ENCODE results near the gene HEMK1.

- TF ChIP-seq, protein P1, sequence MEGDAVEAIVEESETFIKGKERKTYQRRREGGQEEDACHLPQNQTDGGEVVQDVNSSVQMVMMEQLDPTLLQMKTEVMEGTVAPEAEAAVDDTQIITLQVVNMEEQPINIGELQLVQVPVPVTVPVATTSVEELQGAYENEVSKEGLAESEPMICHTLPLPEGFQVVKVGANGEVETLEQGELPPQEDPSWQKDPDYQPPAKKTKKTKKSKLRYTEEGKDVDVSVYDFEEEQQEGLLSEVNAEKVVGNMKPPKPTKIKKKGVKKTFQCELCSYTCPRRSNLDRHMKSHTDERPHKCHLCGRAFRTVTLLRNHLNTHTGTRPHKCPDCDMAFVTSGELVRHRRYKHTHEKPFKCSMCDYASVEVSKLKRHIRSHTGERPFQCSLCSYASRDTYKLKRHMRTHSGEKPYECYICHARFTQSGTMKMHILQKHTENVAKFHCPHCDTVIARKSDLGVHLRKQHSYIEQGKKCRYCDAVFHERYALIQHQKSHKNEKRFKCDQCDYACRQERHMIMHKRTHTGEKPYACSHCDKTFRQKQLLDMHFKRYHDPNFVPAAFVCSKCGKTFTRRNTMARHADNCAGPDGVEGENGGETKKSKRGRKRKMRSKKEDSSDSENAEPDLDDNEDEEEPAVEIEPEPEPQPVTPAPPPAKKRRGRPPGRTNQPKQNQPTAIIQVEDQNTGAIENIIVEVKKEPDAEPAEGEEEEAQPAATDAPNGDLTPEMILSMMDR (IDR thresholded peaks at IDR 0.05), result peak in 1 of 6 experiments; percentile 14
- peak; percentile 35 to 52 for TF ChIP-seq POLR2AphosphoS5 (IDR thresholded peaks at IDR 0.05)
Observed at GRCh38 chr3:50627407-50628051, 58.2 kb downstream of the HEMK1 start.

Measured in upper lobe of left lung (tissue), 4 donors.